ENCODE results near the gene PRRG4.
"Not testable (repeated sequence)": the region's sequence is repeated elsewhere in the genome, so short reads cannot be mapped to it uniquely, and the experiment has no call there.

PRRG4 gene

DNA sequence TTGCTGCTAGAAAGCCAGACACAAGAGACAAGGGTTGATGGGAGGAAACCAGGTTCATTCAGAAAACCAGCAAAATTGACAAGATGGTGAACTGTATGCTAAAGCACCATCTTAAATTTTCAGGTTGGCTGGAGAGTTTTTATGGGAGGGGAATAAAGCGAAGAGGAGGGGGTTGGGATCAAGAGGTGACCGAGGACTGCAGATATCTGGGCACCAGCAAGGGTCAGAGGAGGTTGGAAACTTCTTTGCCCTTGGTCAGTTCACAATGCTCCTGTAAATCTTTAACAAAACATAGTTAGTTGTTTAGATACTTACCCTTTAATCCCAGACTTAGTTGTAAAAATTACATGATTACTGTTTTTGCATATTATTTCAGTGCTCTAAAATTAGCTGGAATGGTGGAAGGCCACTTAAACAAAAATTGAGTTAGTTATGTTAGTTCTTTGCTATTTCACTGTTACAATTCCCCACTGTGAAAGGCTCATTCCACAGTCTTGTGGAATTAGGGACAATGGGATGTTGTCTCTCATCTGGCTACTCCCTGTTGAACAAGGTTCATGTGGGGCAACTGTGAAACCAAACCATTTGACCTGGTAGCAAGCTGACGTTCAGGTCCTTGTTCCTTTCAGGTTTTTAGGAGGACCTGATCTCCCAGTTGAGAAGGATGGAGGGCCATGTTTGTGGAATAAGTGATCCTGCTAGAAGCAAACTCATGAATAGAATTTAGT, 32.3 kb downstream of the PRRG4 start:
- H3K36me3 ChIP-seq (ENCODE audit: insufficient read depth, low read length), result no peaks in the 10 kb centered on the region
- no peak overlapping the region for H3K27ac ChIP-seq
- no peak for TF ChIP-seq FOXP2 (optimal IDR thresholded peaks at IDR 0.05; ENCODE audit: control extremely low read depth, extremely low read length, insufficient read depth)
- TF ChIP-seq POLR2AphosphoS5 (IDR thresholded peaks at IDR 0.05; ENCODE audit: borderline replicate concordance, low read depth, low read length), result no peak
- no peak for TF ChIP-seq EZH2 (IDR thresholded peaks at IDR 0.05)
- H3K9me3 ChIP-seq (ENCODE audit: low read depth, low read length), result no peaks in the 10 kb centered on the region
- no peak overlapping the region for H3K4me3 ChIP-seq
- no peak overlapping the region for H3K9ac ChIP-seq (ENCODE audit: insufficient read length)
- no peak for DNase-seq (ENCODE audit: low read depth, low spot score)

DNA sequence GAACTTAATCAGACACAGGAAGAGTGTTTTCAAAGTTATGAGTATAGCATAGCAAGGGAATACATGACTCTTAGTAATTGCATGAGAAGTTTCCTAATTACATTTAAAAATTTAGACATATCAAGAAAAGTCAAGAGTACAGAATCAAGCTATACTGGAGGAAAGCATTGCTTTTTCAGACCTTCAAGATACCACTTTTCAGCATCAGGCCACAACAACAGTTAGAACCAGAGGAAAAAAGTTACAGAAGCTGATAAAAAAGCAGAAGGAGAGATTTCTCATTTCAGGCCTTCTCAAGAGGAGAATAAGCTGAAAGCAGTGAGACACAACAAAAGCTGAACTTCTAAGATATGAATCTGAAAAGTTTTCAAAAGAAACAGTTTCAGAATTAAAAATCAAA, 34.8 kb downstream of the PRRG4 start:
- H3K27ac ChIP-seq, result no peak overlapping the region
- TF ChIP-seq EZH2 (IDR thresholded peaks at IDR 0.05), result no peak
- TF ChIP-seq FOXP2 (optimal IDR thresholded peaks at IDR 0.05; ENCODE audit: control extremely low read depth, extremely low read length, insufficient read depth), result no peak
- no peak for TF ChIP-seq POLR2AphosphoS5 (IDR thresholded peaks at IDR 0.05; ENCODE audit: borderline replicate concordance, low read depth, low read length)
- H3K36me3 ChIP-seq (ENCODE audit: insufficient read depth, low read length), result no peaks in the 10 kb centered on the region
- H3K9me3 ChIP-seq (ENCODE audit: low read depth, low read length), result no peaks in the 10 kb centered on the region
- no peak for DNase-seq (ENCODE audit: low read depth, low spot score)
- H3K9ac ChIP-seq (ENCODE audit: insufficient read length), result no peak overlapping the region
- no peak overlapping the region for H3K4me3 ChIP-seq

DNA sequence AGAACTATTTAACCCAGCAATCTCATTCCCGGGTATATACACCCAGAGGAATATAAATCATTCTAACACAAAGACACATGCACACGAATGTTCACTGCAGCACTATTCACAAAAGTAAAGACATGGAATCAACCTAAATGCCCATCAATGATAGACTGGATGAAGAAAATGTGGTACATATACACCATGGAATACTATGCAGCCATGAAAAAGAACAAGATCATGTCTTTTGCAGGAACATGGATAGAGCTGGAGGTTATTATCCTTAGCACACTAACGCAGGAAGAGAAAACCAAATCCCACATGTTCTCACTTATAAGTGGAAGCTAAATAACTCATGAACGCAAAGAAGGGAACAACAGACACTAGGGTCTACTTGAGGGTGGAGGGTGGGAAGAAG, 39.0 kb downstream of the PRRG4 start:
- not testable (repeated sequence) for DNase-seq (ENCODE audit: low read depth, low spot score); H3K36me3 ChIP-seq (ENCODE audit: insufficient read depth, low read length); H3K9me3 ChIP-seq (ENCODE audit: low read depth, low read length); H3K9ac ChIP-seq (ENCODE audit: insufficient read length); H3K4me3 ChIP-seq; H3K27ac ChIP-seq

DNA sequence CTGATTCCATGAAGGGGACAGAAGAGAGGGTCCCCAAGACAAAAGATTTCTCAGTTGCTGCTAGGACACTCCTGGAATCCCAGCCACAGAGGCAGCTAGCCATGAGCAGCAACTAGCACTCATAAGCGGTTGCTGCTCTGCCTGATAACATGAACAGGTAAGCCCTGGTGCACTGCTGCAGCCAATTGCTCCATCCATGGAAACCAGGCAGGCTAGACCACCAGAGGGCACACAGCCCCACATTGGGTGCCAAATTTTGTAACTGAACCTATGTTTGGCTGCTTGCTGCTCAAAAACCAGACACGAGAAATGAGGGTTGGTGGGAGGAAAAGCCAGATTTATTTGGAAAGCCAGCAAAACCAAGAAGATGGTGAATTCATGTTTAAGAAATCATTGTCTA, 40.9 kb downstream of the PRRG4 start:
- Histone ChIP-seq H3K9ac (ENCODE audit: insufficient read length) (no peak overlapping the region), H3K4me3 (no peak overlapping the region), H3K36me3 (ENCODE audit: insufficient read depth, low read length) (no peaks in the 10 kb centered on the region), H3K27ac (no peak overlapping the region), H3K9me3 (ENCODE audit: low read depth, low read length) (no peaks in the 10 kb centered on the region)
- TF ChIP-seq POLR2AphosphoS5 (IDR thresholded peaks at IDR 0.05; ENCODE audit: borderline replicate concordance, low read depth, low read length), result no peak
- TF ChIP-seq FOXP2 (optimal IDR thresholded peaks at IDR 0.05; ENCODE audit: control extremely low read depth, extremely low read length, insufficient read depth), result no peak
- no peak for TF ChIP-seq EZH2 (IDR thresholded peaks at IDR 0.05)
- DNase-seq (ENCODE audit: low read depth, low spot score), result no peak

DNA sequence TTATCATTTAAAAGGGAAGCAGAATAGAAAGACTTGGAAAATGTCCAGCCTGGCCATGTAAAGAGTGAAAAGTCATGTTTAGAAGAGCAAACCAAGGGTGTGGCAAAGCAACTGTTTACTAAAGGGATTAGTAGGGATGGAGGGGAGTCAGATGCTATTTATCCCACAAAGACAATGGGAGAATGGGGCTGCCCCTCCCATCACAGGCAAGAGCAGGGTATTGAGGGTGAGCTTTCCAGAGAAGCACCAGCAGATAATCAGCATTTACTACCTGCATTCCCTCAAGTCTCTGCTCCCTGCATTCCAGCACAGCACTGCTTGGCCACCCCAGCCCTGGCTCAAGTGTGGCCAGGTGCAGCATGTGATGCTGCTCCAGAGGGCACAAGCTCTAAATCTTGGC, 44.4 kb downstream of the PRRG4 start:
- no peak for DNase-seq (ENCODE audit: low read depth, low spot score)

DNA sequence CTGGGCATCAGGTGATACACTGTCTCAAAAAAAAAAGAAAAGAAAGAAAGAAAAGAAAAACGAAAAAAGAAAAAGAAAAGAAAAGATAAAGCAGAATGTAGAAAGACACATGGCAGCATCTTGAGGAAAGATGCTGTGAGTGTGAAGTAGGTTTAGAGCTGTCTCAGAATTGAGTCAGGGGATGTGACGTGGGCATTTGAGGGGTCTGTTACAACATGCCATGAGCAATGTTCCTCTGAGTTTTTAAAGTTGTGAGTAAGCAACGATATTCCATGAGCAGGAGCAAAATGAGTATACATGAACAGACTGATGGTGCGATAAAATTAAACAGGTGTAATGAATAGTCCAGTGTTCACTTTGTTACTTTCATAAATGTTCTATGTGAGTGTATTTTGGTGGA, 51.6 kb downstream of the PRRG4 start:
- Histone ChIP-seq H3K4me3 (no peak overlapping the region), H3K36me3 (ENCODE audit: insufficient read depth, low read length) (no peaks in the 10 kb centered on the region), H3K9ac (ENCODE audit: insufficient read length) (no peak overlapping the region), H3K9me3 (ENCODE audit: low read depth, low read length) (no peaks in the 10 kb centered on the region), H3K27ac (no peak overlapping the region)
- DNase-seq (ENCODE audit: low read depth, low spot score), result no peak
- TF ChIP-seq FOXP2 (optimal IDR thresholded peaks at IDR 0.05; ENCODE audit: control extremely low read depth, extremely low read length, insufficient read depth), result no peak
- no peak for TF ChIP-seq EZH2 (IDR thresholded peaks at IDR 0.05)
- no peak for TF ChIP-seq POLR2AphosphoS5 (IDR thresholded peaks at IDR 0.05; ENCODE audit: borderline replicate concordance, low read depth, low read length)

More for the DNA sequence above, 44.4 kb downstream of the PRRG4 start:
- H3K9ac ChIP-seq (ENCODE audit: insufficient read length), result no peak overlapping the region
- no peaks in the 10 kb centered on the region for H3K9me3 ChIP-seq (ENCODE audit: low read depth, low read length)
- H3K27ac ChIP-seq, result no peak overlapping the region
- TF ChIP-seq EZH2 (IDR thresholded peaks at IDR 0.05) (no peak), POLR2AphosphoS5 (IDR thresholded peaks at IDR 0.05; ENCODE audit: borderline replicate concordance, low read depth, low read length) (no peak), FOXP2 (optimal IDR thresholded peaks at IDR 0.05; ENCODE audit: control extremely low read depth, extremely low read length, insufficient read depth) (no peak)
- H3K36me3 ChIP-seq (ENCODE audit: insufficient read depth, low read length), result no peaks in the 10 kb centered on the region
- no peak overlapping the region for H3K4me3 ChIP-seq

DNA sequence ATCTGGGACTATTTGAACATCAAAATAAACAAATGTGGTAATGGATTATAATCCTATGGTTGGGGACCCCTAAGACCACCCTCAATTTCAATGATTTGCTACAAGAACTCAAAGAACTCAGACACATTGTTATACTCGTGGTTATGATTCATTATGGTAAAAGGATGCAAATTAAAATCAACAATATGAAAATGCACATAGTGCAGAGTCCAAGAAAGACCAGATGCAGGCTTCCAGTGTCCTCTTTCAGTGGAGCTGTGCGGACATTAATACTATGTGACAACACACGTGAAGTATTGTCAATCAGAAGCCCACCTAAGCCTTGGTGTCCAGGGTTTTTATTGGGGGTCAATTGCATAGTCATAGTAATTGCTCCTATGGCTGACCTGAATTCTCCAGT, 53.7 kb downstream of the PRRG4 start:
- Histone ChIP-seq H3K4me3 (no peak overlapping the region), H3K36me3 (ENCODE audit: insufficient read depth, low read length) (no peaks in the 10 kb centered on the region), H3K27ac (no peak overlapping the region), H3K9ac (ENCODE audit: insufficient read length) (no peak overlapping the region), H3K9me3 (ENCODE audit: low read depth, low read length) (no peaks in the 10 kb centered on the region)
- no peak for TF ChIP-seq FOXP2 (optimal IDR thresholded peaks at IDR 0.05; ENCODE audit: control extremely low read depth, extremely low read length, insufficient read depth)
- TF ChIP-seq EZH2 (IDR thresholded peaks at IDR 0.05), result no peak
- no peak for TF ChIP-seq POLR2AphosphoS5 (IDR thresholded peaks at IDR 0.05; ENCODE audit: borderline replicate concordance, low read depth, low read length)
- DNase-seq (ENCODE audit: low read depth, low spot score), result no peak

DNA sequence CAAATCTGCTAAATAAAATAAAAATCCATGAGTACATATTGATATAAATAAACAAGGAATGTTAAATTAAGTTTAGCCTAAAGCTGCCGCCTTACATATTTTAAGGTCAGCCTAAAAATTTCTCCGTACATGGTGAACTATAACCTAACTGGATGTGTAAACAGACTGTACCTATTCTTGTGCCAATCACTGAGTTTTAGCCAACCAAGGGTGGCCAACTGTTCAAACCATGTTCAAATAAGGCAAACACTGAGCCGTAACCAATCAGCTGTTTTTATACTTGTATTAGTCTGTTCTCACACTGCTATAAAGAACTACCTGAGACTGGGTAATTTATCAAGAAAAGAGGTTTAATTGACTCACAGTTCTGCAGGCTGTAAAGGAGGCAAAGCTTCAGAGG, 54.3 kb downstream of the PRRG4 start:
- no peak overlapping the region for H3K9ac ChIP-seq (ENCODE audit: insufficient read length)
- DNase-seq (ENCODE audit: low read depth, low spot score), result no peak
- H3K4me3 ChIP-seq, result no peak overlapping the region
- TF ChIP-seq POLR2AphosphoS5 (IDR thresholded peaks at IDR 0.05; ENCODE audit: borderline replicate concordance, low read depth, low read length) (no peak), FOXP2 (optimal IDR thresholded peaks at IDR 0.05; ENCODE audit: control extremely low read depth, extremely low read length, insufficient read depth) (no peak), EZH2 (IDR thresholded peaks at IDR 0.05) (no peak)
- H3K36me3 ChIP-seq (ENCODE audit: insufficient read depth, low read length), result no peaks in the 10 kb centered on the region
- H3K27ac ChIP-seq, result no peak overlapping the region
- H3K9me3 ChIP-seq (ENCODE audit: low read depth, low read length), result no peaks in the 10 kb centered on the region

DNA sequence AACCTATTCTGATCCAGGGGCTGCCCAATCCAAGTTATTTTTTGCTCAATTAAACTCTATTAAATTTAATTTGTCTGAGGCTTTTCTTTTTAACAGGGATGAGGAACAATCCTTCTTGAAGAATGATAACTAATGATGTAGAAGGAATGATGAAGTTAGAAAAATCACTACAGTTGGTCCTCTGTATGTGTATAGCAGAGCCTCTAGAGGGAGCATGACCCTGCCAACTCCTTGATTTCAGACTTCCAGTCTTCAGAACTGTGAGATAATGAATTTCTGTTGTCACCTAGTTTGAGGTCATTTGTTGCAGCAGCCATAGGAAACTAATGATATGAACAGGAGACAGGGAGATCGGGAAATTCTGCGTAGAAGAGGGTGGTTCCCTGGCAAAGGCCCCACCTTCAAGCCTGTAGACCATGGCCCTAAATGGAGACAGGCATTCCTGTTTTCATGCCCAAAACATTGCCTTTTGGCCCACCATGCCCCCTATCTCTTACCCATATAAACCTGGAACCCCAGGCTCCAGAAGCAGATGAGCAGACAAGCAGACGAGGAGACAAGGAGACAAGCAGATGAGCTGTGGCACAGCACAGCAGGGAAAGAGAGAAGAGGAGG, 55.1 kb downstream of the PRRG4 start:
- TF ChIP-seq EZH2 (IDR thresholded peaks at IDR 0.05) (no peak), FOXP2 (optimal IDR thresholded peaks at IDR 0.05; ENCODE audit: control extremely low read depth, extremely low read length, insufficient read depth) (no peak), POLR2AphosphoS5 (IDR thresholded peaks at IDR 0.05; ENCODE audit: borderline replicate concordance, low read depth, low read length) (no peak)
- Histone ChIP-seq H3K9ac (ENCODE audit: insufficient read length) (no peak overlapping the region), H3K36me3 (ENCODE audit: insufficient read depth, low read length) (no peaks in the 10 kb centered on the region), H3K9me3 (ENCODE audit: low read depth, low read length) (no peaks in the 10 kb centered on the region), H3K4me3 (no peak overlapping the region), H3K27ac (no peak overlapping the region)
- DNase-seq (ENCODE audit: low read depth, low spot score), result no peak

Measured in SK-N-MC (cell line).